GM18951 (cell line): Measurements from ENCODE around the gene CSK.

Experiments
- POLR2A ChIP-seq: IDR thresholded peaks from 4 replicates; pipeline ENCODE4 v1.6.1; 2011; ENCODE audit warnings: mild to moderate bottlenecking; ENCODE audit not compliant: insufficient read length, insufficient read depth; ENCODE audit errors: extremely low read depth
- in situ Hi-C: fragments of 300-500 bp; cut with MboI; formaldehyde crosslinking; loops from one replicate; pipeline ENCODE4 v1.12.0; 2022; ENCODE audit warnings: low sequenced_read_pairs, mixed read lengths, inconsistent platforms; ENCODE audit not compliant: unreplicated experiment

The CSK gene

GRCh38 chr15:74808078-74808839 lies 26.4 kb downstream of the CSK start:
- TF ChIP-seq POLR2A = no peak
- in situ Hi-C loops = loop anchor here (5.0 kb wide), 1 partner anchor 36 kb away; no protein-coding TSS in a partner anchor

GRCh38 chr15:74808840-74809229 lies 27.0 kb downstream of the CSK start:
- TF ChIP-seq POLR2A = no peak
- in situ Hi-C loops = loop anchor here (5.0 kb wide), 1 partner anchor 37 kb away; no protein-coding TSS in a partner anchor

DNA sequence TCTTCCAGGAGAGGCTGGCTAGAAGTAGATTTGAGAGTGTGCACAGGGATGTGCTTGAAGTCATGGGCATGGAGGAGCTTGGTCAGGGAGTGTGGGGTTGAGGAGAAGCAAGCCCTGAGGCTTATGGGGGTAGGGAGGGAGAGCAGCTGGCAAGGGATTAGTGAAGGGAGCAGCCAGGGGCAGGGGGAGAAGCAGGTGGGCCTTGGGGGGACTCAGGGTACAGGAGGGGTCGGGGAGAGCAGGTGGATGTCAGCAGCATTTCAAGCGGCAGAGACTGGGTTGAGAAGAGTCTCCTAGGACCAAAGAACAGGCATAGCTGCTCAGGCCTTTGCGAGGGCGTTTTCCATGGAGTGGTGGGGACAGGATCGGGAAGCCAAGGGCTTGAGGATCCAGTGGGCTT lies 27.4 kb downstream of the CSK start:
- no peak for TF ChIP-seq POLR2A
- in situ Hi-C loops = loop anchor here (5.0 kb wide), 1 partner anchor 37 kb away; no protein-coding TSS in a partner anchor

- no peak for TF ChIP-seq POLR2A
- in situ Hi-C loops = loop anchor here (5.0 kb wide), 1 partner anchor 38 kb away; no protein-coding TSS in a partner anchor
These were observed 28.1 kb downstream of the CSK start for GRCh38 chr15:74809956-74810355.

- TF ChIP-seq POLR2A = no peak
- in situ Hi-C loops = no loop called here
These were observed 30.7 kb downstream of the CSK start, which contains the start of gene LMAN1L for GRCh38 chr15:74812533-74812932. LMAN1L (plus strand) TSS chr15:74812835; CDS start chr15:74812855, 20 bp downstream.

DNA sequence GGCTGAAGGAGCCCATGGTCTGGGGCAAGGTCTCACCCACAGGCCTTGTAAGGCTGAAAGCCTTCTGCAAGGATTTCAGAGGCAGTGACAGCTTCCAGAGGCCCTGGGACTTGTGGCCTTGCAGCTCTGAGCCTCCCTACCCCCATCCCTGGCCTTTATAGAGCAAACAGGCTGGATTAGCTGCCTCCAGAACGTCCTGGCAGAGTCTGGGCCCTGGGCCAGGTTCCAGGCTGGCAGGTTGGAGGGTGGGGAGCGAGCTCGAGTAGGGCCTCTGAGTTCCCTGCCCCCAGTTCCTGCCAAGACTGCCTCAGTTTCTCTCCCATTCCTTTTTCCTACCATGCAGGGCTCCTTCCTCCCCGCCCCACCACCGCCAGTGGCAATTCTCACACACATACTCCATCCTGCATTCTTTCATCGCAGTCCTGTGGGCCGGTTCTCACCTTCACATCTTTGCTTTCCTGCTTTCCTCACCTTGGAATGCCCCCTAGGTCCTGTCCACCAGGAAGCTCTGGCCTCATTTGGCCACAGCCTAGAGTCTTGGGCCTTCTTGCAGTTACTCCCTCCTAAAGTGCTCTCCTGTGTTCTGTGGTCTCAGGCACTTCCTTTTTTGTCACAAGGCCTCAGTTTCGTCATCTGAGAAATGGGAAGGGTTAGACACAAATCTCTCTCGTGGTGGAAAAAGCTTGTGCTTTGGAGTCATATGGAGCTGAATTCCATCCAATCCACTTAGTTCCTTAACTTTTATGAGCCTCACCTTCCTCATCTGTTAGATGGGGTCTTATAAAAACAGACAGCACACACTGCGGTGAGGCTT lies 33.4 kb downstream of the CSK start:
- TF ChIP-seq POLR2A = no peak
- in situ Hi-C loops = no loop called here

DNA sequence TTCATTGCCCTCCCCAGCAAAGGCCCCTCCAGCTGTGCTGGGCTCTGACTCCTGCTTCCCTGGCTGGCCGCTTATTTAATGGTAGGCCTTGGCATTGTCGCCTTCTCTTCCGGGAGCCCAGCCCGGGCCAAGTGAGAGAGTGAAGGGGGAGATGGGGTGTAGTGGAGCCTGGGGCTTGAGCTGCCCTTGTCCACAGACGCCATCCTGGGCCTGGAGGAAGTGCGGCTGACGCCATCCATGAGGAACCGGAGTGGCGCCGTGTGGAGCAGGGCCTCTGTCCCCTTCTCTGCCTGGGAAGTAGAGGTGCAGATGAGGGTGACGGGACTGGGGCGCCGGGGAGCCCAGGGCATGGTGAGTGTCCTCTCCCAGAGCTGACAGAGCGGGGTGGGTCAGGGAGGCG lies 34.1 kb downstream of the CSK start:
- no peak for TF ChIP-seq POLR2A
- in situ Hi-C loops = no loop called here

GRCh38 chr15:74816624-74817369 lies 34.9 kb downstream of the CSK start:
- in situ Hi-C loops = no loop called here
- no peak for TF ChIP-seq POLR2A

GRCh38 chr15:74817370-74817737 lies 35.5 kb downstream of the CSK start:
- in situ Hi-C loops = no loop called here
- TF ChIP-seq POLR2A = no peak

- TF ChIP-seq POLR2A = no peak
- in situ Hi-C loops = no loop called here
These were observed 38.2 kb downstream of the CSK start for GRCh38 chr15:74820056-74820455.

DNA sequence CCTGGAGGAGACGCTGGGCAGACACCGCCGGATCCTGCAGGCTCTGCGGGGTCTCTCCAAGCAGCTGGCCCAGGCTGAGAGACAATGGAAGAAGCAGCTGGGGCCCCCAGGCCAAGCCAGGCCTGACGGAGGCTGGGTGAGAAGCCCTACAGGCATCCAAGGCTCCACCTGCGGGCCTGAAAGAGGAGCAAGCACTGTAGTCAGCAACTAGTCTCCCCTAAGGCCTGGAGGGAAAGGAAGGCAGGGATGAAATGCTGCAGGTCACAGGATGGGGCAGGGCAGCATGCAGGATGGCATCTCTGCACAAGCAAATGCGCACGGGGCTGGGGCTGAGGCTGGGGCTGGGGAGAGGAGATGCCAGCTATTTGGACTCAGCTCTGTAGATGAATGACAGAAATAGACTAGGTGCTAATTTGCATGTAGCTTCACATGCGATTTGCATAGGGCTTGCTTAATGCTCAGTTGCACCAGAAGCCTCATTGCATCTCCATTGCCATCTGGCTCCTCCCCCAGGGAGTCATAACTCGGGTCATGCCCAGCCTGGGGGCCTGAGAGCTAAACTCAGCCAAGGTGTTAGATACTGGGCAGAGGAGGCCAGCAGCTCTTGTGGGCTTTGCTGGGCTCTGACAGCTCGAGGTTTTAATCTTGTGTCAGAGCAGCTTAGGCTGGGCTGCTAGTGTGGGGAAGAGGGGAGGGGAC lies 39.4 kb downstream of the CSK start:
- peak; percentile 27 for TF ChIP-seq POLR2A
- in situ Hi-C loops = no loop called here

DNA sequence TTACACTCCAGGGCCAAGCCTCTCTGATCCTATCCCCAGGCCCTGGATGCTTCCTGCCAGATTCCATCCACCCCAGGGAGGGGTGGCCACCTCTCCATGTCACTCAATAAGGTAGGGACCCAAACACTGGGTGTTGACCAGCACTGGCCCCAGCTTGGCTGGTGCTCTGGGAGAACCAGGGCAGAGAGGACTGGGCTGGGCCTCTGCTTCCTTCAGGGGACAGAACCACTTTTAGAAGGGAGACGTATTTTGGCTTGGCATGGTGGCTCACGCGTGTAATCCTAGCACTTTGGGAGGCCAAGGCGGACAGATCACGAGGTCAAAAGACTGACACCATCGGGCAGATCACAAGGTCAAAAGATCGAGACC lies 39.9 kb downstream of the CSK start:
- in situ Hi-C loops = no loop called here
- TF ChIP-seq POLR2A = no peak

DNA sequence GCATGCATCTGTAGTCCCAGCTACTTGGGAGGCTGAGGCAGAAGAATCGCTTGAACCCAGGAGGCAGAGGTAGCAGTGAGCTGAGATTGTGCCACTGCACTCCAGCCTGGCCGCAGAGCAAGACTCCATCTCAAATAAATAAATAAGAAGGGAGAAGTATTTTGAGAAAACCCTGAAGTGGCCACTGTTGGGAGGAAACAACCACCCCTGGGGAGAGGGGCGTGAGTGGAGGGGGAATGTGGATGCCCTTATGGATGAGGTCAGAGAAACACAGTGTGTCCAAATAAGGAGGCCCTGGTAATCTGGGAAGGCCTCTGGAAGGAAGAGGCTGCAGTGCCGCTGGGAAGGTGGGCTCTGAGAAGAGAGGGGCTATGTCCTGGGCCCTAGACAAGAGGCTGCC lies 40.4 kb downstream of the CSK start:
- TF ChIP-seq POLR2A = no peak
- in situ Hi-C loops = no loop called here

DNA sequence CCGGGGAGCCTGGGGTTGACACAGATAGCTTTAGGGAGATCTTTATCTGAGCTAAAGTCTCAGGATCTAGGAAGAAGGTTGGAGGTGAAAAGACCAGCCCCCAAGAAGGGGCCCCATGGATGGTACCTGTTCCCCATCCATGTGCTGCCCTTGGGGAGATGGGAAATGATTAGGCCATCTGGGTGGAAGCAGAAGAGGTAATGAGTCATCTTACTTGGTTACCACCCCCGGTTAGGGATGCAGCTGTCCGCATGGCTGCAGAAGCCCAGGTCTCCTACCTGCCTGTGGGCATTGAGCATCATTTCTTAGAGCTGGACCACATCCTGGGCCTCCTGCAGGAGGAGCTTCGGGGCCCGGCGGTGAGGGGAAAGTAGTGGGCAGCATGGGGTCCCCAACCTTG lies 41.4 kb downstream of the CSK start:
- no peak for TF ChIP-seq POLR2A
- in situ Hi-C loops = no loop called here
